ENCODE data around the gene DNAJC3. TPM values are rescaled to one million over a fixed set of nuclear protein-coding genes. Genes with fewer than 3 reads are reported as not detected.

The DNAJC3 gene
- 17.5 and 18.3 TPM in 2 replicates for total RNA-seq
- long read RNA-seq, full-length matches to known transcripts: 7 of 91 reads
- long read RNA-seq, partial matches to known transcripts: 78 of 91 reads
- long read RNA-seq, other reads (novel, unspliced or antisense): 6 of 91 reads

GRCh38 chr13:95676762-95677563 is at the start of gene DNAJC3:
Gene DNAJC3, plus strand, starts transcription at chr13:95677139. Its CDS starts 117 bp downstream, at chr13:95677256.
- Mint-ChIP-seq H3K9me3 (peaks cover 2% of the 10 kb centered on the region), H3K4me3 (peak within 1 kb of the TSS; percentile 95), H3K27ac (ENCODE audit: unreplicated experiment) (peak within 1 kb of the TSS; percentile 98), H3K36me3 (ENCODE audit: low read depth) (peaks cover 9% of the 10 kb centered on the region), H3K4me1 (peaks cover 40% of the 10 kb centered on the region), H3K27me3 (ENCODE audit: low read depth) (no peaks in the 10 kb centered on the region)
- peak; percentile 96 for DNase-seq (ENCODE audit: low read depth, low spot score)
- no peak for TF ChIP-seq CTCF (conservative IDR thresholded peaks at IDR 0.05)

GRCh38 chr13:95627590-95627989 is 49.3 kb upstream of the DNAJC3 start:
- peaks cover 5% of the 10 kb centered on the region for H3K4me1 Mint-ChIP-seq
- no peak for DNase-seq (ENCODE audit: low read depth, low spot score)
- no peak for TF ChIP-seq CTCF (conservative IDR thresholded peaks at IDR 0.05)
- H3K36me3 Mint-ChIP-seq (ENCODE audit: low read depth): peaks cover 62% of the 10 kb centered on the region
- H3K4me3 Mint-ChIP-seq: no peak overlapping the region
- no peak overlapping the region for H3K27ac Mint-ChIP-seq (ENCODE audit: unreplicated experiment)
- no peaks in the 10 kb centered on the region for H3K27me3 Mint-ChIP-seq (ENCODE audit: low read depth)
- no peaks in the 10 kb centered on the region for H3K9me3 Mint-ChIP-seq

- no peak overlapping the region for H3K27ac Mint-ChIP-seq (ENCODE audit: unreplicated experiment)
- H3K4me3 Mint-ChIP-seq: no peak overlapping the region
- H3K4me1 Mint-ChIP-seq: peaks cover 6% of the 10 kb centered on the region
- DNase-seq (ENCODE audit: low read depth, low spot score): no peak
- H3K9me3 Mint-ChIP-seq: no peaks in the 10 kb centered on the region
- TF ChIP-seq CTCF (conservative IDR thresholded peaks at IDR 0.05): no peak
- H3K27me3 Mint-ChIP-seq (ENCODE audit: low read depth): no peaks in the 10 kb centered on the region
- peaks cover 66% of the 10 kb centered on the region for H3K36me3 Mint-ChIP-seq (ENCODE audit: low read depth)
Observed at GRCh38 chr13:95628488-95628887, 48.5 kb upstream of the DNAJC3 start.

- no peak overlapping the region for H3K4me3 Mint-ChIP-seq
- no peaks in the 10 kb centered on the region for H3K9me3 Mint-ChIP-seq
- peaks cover 6% of the 10 kb centered on the region for H3K4me1 Mint-ChIP-seq
- DNase-seq (ENCODE audit: low read depth, low spot score): no peak
- H3K27me3 Mint-ChIP-seq (ENCODE audit: low read depth): no peaks in the 10 kb centered on the region
- H3K27ac Mint-ChIP-seq (ENCODE audit: unreplicated experiment): peak overlapping the region; percentile 31
- TF ChIP-seq CTCF (conservative IDR thresholded peaks at IDR 0.05): no peak
- H3K36me3 Mint-ChIP-seq (ENCODE audit: low read depth): peaks cover 66% of the 10 kb centered on the region
Observed at GRCh38 chr13:95629071-95629470, 47.9 kb upstream of the DNAJC3 start.

GRCh38 chr13:95630593-95630992 is 46.3 kb upstream of the DNAJC3 start:
- DNase-seq (ENCODE audit: low read depth, low spot score): no peak
- Mint-ChIP-seq H3K27me3 (ENCODE audit: low read depth) (no peaks in the 10 kb centered on the region), H3K4me1 (peaks cover 6% of the 10 kb centered on the region), H3K4me3 (no peak overlapping the region), H3K36me3 (ENCODE audit: low read depth) (peaks cover 68% of the 10 kb centered on the region), H3K27ac (ENCODE audit: unreplicated experiment) (no peak overlapping the region), H3K9me3 (no peaks in the 10 kb centered on the region)
- TF ChIP-seq CTCF (conservative IDR thresholded peaks at IDR 0.05): no peak
